ENCODE measurements around the gene HMX2. TPM values are rescaled to one million over a fixed set of nuclear protein-coding genes. Genes with fewer than 3 reads are reported as not detected.

The HMX2 gene
- total RNA-seq, 1 experiment from 2014 or later: not detected

DNA sequence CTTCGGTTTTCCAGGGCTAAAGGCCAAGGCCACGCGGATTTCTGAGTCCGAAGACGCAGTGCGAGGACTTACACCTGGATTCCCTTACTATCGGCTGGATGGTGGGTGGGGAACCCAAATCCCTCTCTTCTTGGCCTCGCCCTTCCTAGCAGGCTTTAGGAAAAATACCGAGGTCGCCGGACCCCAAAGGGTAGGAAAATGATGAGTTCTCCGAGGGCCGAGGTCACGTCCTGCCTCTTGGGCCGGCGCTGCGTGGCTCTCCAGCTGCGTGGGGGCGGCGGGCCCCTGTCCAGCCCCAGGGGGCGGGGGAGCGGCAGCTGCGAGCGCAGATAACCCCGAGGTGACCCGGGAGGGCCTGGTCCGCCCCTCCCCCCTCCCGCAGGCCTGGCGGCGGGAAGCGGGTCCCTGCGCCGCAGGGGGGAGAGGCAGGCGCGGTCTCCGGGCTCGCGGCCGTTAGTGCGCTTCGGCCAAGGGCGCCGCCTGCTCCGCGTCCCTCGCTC lies 13.0 kb upstream of the HMX2 start:
- H3K4me3 ChIP-seq (replicated peaks in 1 of 2; ENCODE audit: low read depth in 1 of 2, low read length in 2 of 2): no peak overlapping the region

More for the DNA sequence above, 13.0 kb upstream of the HMX2 start:
- Histone ChIP-seq H4K20me1 (ENCODE audit: insufficient read depth) (no peaks in the 10 kb centered on the region), H3K9me2 (ENCODE audit: insufficient read depth) (no peaks in the 10 kb centered on the region), H2AFZ (ENCODE audit: low read depth, low read length, poor library complexity, severe bottlenecking) (no peak overlapping the region), H3K4me1 (ENCODE audit: control insufficient read depth in 1 of 2, insufficient read depth in 2 of 2, low read length in 2 of 2) (peaks cover 5 to 15% of the 10 kb centered on the region in 2 experiments; a peak in 2 of 4 replicates), H3K79me2 (ENCODE audit: insufficient read depth, low read length) (no peaks in the 10 kb centered on the region), H3K9me3 (ENCODE audit: control insufficient read depth in 1 of 2, insufficient read depth in 1 of 2, low read depth in 1 of 2, low read length in 2 of 2) (no peaks in the 10 kb centered on the region), H3K9ac (ENCODE audit: low read length) (no peak overlapping the region), H3K27me3 (ENCODE audit: insufficient read depth, low read length) (no peaks in the 10 kb centered on the region), H3K4me2 (ENCODE audit: low read length) (no peak overlapping the region), H3K27ac (ENCODE audit: low read depth, low read length) (no peak overlapping the region; the same call in 1 of the 2 replicates), H3K36me3 (ENCODE audit: control insufficient read depth in 1 of 2, insufficient read depth in 2 of 2, low read length in 2 of 2) (no peaks in the 10 kb centered on the region)
- intact Hi-C loops (cut with micrococcal nuclease): no loop called here
- ChIA-PET POLR2A (no interaction called here), RAD21 (ENCODE audit: low non-redundant PET in 1 of 2, low total read pairs in 2 of 2, uncharacterized antibody in 2 of 2, unreplicated experiment in 2 of 2) (no interaction called here), CTCF (interaction anchor here (1.1 to 2.2 kb wide), 3 partner anchors 10 to 423 kb away, joined by 3 to 9 read pairs (median 6); partner anchors contain the start of gene BUB3)
- TF ChIP-seq, protein P1, sequence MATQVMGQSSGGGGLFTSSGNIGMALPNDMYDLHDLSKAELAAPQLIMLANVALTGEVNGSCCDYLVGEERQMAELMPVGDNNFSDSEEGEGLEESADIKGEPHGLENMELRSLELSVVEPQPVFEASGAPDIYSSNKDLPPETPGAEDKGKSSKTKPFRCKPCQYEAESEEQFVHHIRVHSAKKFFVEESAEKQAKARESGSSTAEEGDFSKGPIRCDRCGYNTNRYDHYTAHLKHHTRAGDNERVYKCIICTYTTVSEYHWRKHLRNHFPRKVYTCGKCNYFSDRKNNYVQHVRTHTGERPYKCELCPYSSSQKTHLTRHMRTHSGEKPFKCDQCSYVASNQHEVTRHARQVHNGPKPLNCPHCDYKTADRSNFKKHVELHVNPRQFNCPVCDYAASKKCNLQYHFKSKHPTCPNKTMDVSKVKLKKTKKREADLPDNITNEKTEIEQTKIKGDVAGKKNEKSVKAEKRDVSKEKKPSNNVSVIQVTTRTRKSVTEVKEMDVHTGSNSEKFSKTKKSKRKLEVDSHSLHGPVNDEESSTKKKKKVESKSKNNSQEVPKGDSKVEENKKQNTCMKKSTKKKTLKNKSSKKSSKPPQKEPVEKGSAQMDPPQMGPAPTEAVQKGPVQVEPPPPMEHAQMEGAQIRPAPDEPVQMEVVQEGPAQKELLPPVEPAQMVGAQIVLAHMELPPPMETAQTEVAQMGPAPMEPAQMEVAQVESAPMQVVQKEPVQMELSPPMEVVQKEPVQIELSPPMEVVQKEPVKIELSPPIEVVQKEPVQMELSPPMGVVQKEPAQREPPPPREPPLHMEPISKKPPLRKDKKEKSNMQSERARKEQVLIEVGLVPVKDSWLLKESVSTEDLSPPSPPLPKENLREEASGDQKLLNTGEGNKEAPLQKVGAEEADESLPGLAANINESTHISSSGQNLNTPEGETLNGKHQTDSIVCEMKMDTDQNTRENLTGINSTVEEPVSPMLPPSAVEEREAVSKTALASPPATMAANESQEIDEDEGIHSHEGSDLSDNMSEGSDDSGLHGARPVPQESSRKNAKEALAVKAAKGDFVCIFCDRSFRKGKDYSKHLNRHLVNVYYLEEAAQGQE (IDR thresholded peaks at IDR 0.05; ENCODE audit: low read depth): no peak
- no peak for TF ChIP-seq SIN3A (IDR thresholded peaks at IDR 0.05; ENCODE audit: low read depth)
- no peak for TF ChIP-seq JUND (IDR thresholded peaks at IDR 0.05)
- TF ChIP-seq POLR2A (IDR thresholded peaks at IDR 0.05; ENCODE audit: borderline replicate concordance, extremely low read depth, insufficient read depth, insufficient read length): no peak
- ATAC-seq (no peak), DNase-seq (ENCODE audit: low read depth, low spot score) (no peak)
- no TSS peak for BruUV-seq (replicated peaks)
